GM15510 (cell line): ENCODE results near the gene MSLN.

ENCODE experiments used
- POLR2A ChIP-seq: IDR thresholded peaks from 3 replicates; pipeline ENCODE4 v1.6.1; 2011; ENCODE audit warnings: borderline replicate concordance; ENCODE audit not compliant: insufficient read length; ENCODE audit errors: extremely low read depth

MSLN gene

GRCh38 chr16:760065-760464, 469 bp upstream of the MSLN start:
- TF ChIP-seq POLR2A, result no peak

DNA sequence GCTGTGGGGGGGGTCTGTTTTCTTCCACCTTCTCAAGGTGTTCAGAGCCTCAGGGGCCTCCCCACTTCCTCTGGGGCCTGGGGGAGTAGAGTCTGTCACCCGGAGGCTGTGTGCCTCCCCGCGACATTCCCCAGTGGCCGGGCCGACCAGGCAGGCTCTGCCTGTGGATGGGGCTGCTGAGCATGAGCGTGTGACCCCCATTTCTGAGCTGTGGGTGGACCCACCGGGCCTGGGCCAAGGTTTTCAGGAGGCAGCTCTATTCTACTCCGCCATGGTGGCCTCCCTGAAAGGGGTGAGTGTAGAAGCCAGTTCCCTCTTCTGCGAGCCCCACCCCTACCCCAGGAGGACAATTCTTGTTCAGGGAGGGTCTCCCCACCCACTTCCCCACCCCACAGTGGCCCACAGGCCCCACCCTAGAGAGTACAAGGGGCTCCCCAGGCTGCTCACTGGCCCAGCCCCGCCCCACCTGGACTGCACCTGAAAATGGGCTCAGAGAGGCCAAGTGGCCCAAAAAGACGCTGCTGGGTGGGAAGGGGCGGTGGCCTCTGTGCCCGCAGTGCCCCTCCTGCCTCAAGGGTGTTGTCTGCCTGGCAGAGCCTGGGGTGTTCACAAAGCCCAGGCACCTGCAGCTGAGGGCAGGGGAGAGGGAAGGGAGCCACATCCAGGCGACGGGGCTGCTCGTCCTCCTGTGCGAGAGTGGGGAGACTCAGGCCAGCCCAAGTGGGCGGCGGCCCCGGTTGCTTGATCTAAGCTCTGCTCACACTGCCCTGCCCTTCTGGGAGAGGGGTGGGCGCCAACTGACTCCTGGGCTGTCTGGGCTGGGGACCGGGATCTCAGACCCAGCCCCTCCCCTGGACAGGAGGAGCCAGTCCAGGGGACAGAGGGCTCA, 1.3 kb downstream of the MSLN start:
- no peak for TF ChIP-seq POLR2A

DNA sequence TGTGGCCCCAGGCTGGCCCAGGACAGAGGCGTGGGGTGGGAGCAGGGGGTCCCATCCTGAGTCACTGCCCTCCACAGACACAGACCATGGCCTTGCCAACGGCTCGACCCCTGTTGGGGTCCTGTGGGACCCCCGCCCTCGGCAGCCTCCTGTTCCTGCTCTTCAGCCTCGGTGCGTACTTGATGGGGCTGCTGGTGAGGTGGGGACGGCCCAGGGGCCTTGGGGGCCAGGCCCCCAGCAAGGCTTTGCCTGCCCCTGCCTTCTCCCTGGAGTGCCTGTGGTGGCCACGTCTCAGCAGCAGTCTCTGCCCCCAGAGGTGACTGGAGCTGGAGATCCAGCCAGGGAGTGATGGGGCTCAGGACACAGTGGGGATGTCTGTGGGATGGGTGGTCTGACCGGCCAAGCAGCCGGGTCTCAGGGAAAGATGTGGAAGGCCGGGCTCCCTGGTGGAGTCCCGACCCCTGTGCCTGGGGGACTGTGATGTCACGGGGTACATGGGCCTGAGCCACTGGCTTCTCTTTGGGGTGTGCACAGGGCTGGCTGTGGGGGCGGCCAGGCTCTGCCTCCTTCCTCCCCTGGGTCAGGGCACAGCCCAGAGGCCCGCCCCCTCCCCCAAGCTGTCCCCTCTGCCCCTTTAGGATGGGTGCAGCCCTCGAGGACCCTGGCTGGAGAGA, 2.2 kb downstream of the MSLN start:
- no peak for TF ChIP-seq POLR2A

- TF ChIP-seq POLR2A, result no peak
Measured at GRCh38 chr16:763369-764183, 3.0 kb downstream of the MSLN start.

GRCh38 chr16:764184-764750, 3.7 kb downstream of the MSLN start:
- TF ChIP-seq POLR2A, result no peak

- no peak for TF ChIP-seq POLR2A
Measured at GRCh38 chr16:764848-765487, 4.4 kb downstream of the MSLN start.

- no peak for TF ChIP-seq POLR2A
Measured at GRCh38 chr16:765488-765865, 4.9 kb downstream of the MSLN start.

- TF ChIP-seq POLR2A, result no peak
Measured at GRCh38 chr16:766008-766819, 5.7 kb downstream of the MSLN start.

GRCh38 chr16:766820-767640, 6.5 kb downstream of the MSLN start:
- no peak for TF ChIP-seq POLR2A

- no peak for TF ChIP-seq POLR2A
Measured at GRCh38 chr16:767743-768235, 7.3 kb downstream of the MSLN start.

GRCh38 chr16:768428-768827, 7.9 kb downstream of the MSLN start:
- TF ChIP-seq POLR2A, result no peak

DNA sequence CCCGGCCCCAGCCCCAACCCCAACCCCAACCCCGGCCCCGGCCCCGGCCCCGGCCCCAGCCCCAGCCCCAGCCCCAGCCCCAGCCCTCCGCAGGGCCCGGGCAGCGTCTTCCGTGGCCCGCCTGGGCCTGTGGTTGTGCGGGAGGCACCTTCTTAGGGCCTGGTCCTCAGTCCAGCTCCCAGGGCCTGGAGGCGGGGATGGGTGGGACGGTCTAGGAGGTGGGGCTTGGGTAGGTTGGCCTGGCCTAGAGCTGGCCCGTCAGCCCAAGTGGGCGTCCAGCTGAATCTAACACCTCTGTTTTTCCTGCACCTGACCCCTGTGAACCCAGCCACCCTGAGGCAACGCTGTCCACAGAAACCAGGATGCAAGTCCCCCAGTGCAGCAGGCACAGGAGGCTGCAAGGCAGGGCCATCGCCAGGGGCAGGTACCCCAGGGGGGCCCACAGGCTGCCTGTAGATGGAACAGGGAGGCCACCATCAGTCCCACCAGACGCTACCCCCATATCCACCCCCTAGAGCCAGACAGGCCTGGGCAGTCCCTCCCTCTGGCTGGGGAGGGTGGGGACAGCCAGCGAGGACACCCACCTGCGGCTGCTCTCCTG, 8.8 kb downstream of the MSLN start:
- no peak for TF ChIP-seq POLR2A
